HG02938 (cell line): ENCODE results near the gene ITGB1BP2.
"Not testable (repeated sequence)": the region's sequence is repeated elsewhere in the genome, so short reads cannot be mapped to it uniquely, and the experiment has no call there.

Experiments
- ATAC-seq: cut with Tn5 transposase; IDR thresholded peaks from one replicate; pipeline ENCODE4 v1.9.1; 2021; ENCODE audit warnings: mild to moderate bottlenecking, moderate library complexity; ENCODE audit not compliant: unreplicated experiment

The ITGB1BP2 gene

GRCh38 chrX:71301195-71301924 is at the start of gene ITGB1BP2:
TSS of gene ITGB1BP2 (plus strand) at chrX:71301750. CDS start at chrX:71301807, 57 bp downstream.
- no peak for ATAC-seq

GRCh38 chrX:71252221-71252620 is 49.3 kb upstream of the ITGB1BP2 start:
- ATAC-seq, result no peak

GRCh38 chrX:71253253-71254091 is 48.1 kb upstream of the ITGB1BP2 start:
- ATAC-seq, result no peak

GRCh38 chrX:71254092-71254963 is 47.2 kb upstream of the ITGB1BP2 start, which contains the start of gene ZMYM3:
TSS of gene ZMYM3 (minus strand) at chrX:71254140. CDS start at chrX:71253255, 885 bp downstream.
- ATAC-seq, result peak; percentile 71

GRCh38 chrX:71256051-71256450 is 45.5 kb upstream of the ITGB1BP2 start:
- no peak for ATAC-seq

- ATAC-seq, result no peak
Observed at GRCh38 chrX:71256856-71257255, 44.7 kb upstream of the ITGB1BP2 start.

- not testable (repeated sequence) for ATAC-seq
Observed at GRCh38 chrX:71268624-71269023, 32.9 kb upstream of the ITGB1BP2 start.

GRCh38 chrX:71269801-71270395 is 31.7 kb upstream of the ITGB1BP2 start:
- no peak for ATAC-seq

GRCh38 chrX:71272313-71272712 is 29.2 kb upstream of the ITGB1BP2 start:
- ATAC-seq, result not testable (repeated sequence)

GRCh38 chrX:71281300-71281699 is 20.2 kb upstream of the ITGB1BP2 start:
- ATAC-seq, result not testable (repeated sequence)

GRCh38 chrX:71282514-71283402 is 18.8 kb upstream of the ITGB1BP2 start:
- ATAC-seq, result peak; percentile 34

- ATAC-seq, result peak; percentile 67
Observed at GRCh38 chrX:71283403-71284143, 18.0 kb upstream of the ITGB1BP2 start, which contains the start of gene NONO. TSS of gene NONO (plus strand) at chrX:71283635. CDS start at chrX:71290638, 7,003 bp downstream.

GRCh38 chrX:71285929-71286328 is 15.6 kb upstream of the ITGB1BP2 start:
- ATAC-seq, result no peak

GRCh38 chrX:71291381-71291780 is 10.2 kb upstream of the ITGB1BP2 start:
- no peak for ATAC-seq

GRCh38 chrX:71292669-71293365 is 8.7 kb upstream of the ITGB1BP2 start:
- no peak for ATAC-seq

GRCh38 chrX:71296806-71297205 is 4.7 kb upstream of the ITGB1BP2 start:
- no peak for ATAC-seq

GRCh38 chrX:71298119-71298518 is 3.4 kb upstream of the ITGB1BP2 start:
- ATAC-seq, result no peak

- not testable (repeated sequence) for ATAC-seq
Observed at GRCh38 chrX:71300064-71300463, 1.5 kb upstream of the ITGB1BP2 start.
